Breast epithelium (tissue), 3 donors: ENCODE measurements around the gene OR6B1.

Experiments used
- POLR2A ChIP-seq: fragments of 450-650 bp; IDR thresholded peaks from one replicate; pipeline ENCODE4 v1.6.1; 2016; ENCODE audit warnings: antibody characterized with exemption, mild to moderate bottlenecking, moderate library complexity
- POLR2AphosphoS5 ChIP-seq, 3 donors: sonication (generic); formaldehyde crosslinking; IDR thresholded peaks; one replicate each; pipeline ENCODE4 v1.6.1; 2017; ENCODE audit warnings: antibody characterized with exemption in 3 of 3
- TF ChIP-seq, protein P1 (sequence below), 3 donors: fragments of 450-650 bp; IDR thresholded peaks; one replicate each; pipeline ENCODE4 v1.5.1; 2016 to 2017; ENCODE audit warnings: antibody characterized with exemption in 3 of 3, mild to moderate bottlenecking in 3 of 3, moderate library complexity in 3 of 3

DNA sequence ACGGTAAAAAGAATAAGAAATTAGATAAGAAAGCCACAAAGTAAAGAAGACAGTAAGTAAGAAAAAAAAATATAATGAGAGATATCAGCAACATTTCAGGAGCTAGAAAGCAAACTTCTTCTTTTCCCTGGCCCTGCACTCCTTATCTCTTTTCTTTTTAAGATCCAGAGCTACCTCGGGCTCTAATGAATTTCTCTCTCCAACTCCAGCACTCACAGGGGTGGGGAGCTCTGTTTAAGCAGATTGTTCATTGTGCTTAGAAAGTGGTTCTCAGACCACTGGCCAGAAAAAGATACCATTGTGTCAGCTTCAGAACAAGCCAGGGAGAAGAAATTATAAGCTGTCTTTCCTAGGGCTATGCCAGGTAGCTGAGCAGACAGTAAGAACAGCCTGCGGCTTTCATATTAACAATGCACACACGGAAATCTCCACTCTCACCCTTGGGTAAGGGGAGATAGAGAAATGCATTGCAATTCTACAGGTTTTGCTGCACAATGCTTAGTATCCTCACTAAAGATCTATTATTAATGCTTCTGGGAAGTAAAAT is 26.2 kb upstream of the OR6B1 start:
- TF ChIP-seq, protein P1, sequence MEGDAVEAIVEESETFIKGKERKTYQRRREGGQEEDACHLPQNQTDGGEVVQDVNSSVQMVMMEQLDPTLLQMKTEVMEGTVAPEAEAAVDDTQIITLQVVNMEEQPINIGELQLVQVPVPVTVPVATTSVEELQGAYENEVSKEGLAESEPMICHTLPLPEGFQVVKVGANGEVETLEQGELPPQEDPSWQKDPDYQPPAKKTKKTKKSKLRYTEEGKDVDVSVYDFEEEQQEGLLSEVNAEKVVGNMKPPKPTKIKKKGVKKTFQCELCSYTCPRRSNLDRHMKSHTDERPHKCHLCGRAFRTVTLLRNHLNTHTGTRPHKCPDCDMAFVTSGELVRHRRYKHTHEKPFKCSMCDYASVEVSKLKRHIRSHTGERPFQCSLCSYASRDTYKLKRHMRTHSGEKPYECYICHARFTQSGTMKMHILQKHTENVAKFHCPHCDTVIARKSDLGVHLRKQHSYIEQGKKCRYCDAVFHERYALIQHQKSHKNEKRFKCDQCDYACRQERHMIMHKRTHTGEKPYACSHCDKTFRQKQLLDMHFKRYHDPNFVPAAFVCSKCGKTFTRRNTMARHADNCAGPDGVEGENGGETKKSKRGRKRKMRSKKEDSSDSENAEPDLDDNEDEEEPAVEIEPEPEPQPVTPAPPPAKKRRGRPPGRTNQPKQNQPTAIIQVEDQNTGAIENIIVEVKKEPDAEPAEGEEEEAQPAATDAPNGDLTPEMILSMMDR (IDR thresholded peaks at IDR 0.05): no peak
- TF ChIP-seq POLR2A: no peak
- no peak for TF ChIP-seq POLR2AphosphoS5 (IDR thresholded peaks at IDR 0.05)
